Measurements from ENCODE around the gene FALEC.

Gene FALEC

DNA sequence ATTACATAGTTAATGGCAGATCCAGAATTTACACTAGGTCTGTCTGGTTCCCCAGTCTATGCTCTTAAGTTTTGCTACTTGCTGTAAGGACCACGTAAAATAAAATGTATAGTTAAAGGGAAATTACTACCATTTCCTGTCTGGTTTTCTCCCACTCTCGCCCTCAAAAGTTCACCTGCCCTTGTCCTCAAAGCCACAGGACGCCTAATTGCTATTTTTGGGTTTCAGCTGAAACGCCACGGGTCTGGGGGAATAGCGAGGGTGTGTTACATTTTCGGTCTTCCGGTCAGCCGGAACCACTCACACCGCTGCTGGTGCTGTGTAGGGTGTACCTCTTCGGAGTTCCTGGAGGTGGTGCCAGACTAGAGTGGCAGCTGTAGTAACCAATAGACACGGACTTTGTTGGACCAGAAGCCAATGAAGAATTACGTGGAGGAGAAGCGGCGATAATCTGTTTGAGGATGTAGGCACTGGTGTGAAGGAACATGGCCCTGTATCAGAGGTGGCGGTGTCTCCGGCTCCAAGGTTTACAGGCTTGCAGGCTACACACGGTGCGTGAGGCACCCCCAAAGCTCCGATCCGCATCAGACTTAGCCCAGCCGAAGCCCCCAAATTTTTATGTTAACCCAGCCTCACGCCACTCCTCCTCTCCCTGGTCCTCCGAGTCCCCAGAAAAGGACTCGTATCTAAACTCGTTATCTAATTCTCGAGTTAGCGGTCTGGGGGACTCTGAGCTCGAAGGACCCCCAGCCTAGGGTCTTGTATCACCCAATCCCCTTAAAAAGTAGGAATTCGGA is 28.4 kb upstream of the FALEC start, which contains the start of gene TARS2:
TSS of gene TARS2 (plus strand) at position 454 of the 797 bp plus-strand sequence. CDS start at position 486, 32 bp downstream.
- H3K9ac ChIP-seq (ENCODE audit: low read length), result peak within 1 kb of the TSS; percentile 80

DNA sequence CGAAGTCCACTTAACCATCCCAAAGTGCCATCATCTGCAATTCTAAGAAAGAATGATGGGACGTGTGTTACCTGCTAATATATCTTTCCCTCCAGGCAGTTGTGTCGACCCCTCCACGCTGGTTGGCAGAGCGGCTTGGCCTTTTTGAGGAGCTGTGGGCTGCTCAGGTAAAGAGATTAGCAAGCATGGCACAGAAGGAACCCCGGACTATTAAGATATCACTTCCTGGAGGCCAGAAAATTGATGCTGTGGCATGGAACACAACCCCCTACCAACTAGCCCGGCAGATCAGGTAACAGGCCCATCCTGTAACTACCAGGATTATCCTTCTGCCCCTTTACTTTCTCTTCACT is 27.8 kb upstream of the FALEC start:
- no peak overlapping the region for H3K27ac ChIP-seq (ENCODE audit: low read depth, low read length)
- H3K4me1 ChIP-seq (ENCODE audit: control insufficient read depth, insufficient read depth, low read length), result no peaks in the 10 kb centered on the region
- no peaks in the 10 kb centered on the region for H3K27me3 ChIP-seq (ENCODE audit: control insufficient read depth, insufficient read depth, low read length)
- H3K9ac ChIP-seq (ENCODE audit: low read length), result peak overlapping the region; percentile 69
- H3K36me3 ChIP-seq (ENCODE audit: control insufficient read depth, insufficient read depth, low read length), result peaks cover 11% of the 10 kb centered on the region
- H3K4me3 ChIP-seq (ENCODE audit: low read length), result peak overlapping the region; percentile 94

More for the DNA sequence above, 28.4 kb upstream of the FALEC start, which contains the start of gene TARS2:
- Histone ChIP-seq H3K36me3 (ENCODE audit: control insufficient read depth, insufficient read depth, low read length) (peaks cover 7% of the 10 kb centered on the region), H3K4me1 (ENCODE audit: control insufficient read depth, insufficient read depth, low read length) (no peaks in the 10 kb centered on the region), H3K27ac (ENCODE audit: low read depth, low read length) (peak within 1 kb of the TSS; percentile 74), H3K4me3 (ENCODE audit: low read length) (peak within 1 kb of the TSS; percentile 94), H3K27me3 (ENCODE audit: control insufficient read depth, insufficient read depth, low read length) (no peaks in the 10 kb centered on the region)

- no peak overlapping the region for H3K27ac ChIP-seq (ENCODE audit: low read depth, low read length)
- H3K9ac ChIP-seq (ENCODE audit: low read length), result no peak overlapping the region
- no peaks in the 10 kb centered on the region for H3K27me3 ChIP-seq (ENCODE audit: control insufficient read depth, insufficient read depth, low read length)
- H3K36me3 ChIP-seq (ENCODE audit: control insufficient read depth, insufficient read depth, low read length), result peaks cover 17% of the 10 kb centered on the region
- H3K4me1 ChIP-seq (ENCODE audit: control insufficient read depth, insufficient read depth, low read length), result no peaks in the 10 kb centered on the region
- no peak overlapping the region for H3K4me3 ChIP-seq (ENCODE audit: low read length)
Observed at GRCh38 chr1:150493175-150493574, 22.4 kb upstream of the FALEC start.

DNA sequence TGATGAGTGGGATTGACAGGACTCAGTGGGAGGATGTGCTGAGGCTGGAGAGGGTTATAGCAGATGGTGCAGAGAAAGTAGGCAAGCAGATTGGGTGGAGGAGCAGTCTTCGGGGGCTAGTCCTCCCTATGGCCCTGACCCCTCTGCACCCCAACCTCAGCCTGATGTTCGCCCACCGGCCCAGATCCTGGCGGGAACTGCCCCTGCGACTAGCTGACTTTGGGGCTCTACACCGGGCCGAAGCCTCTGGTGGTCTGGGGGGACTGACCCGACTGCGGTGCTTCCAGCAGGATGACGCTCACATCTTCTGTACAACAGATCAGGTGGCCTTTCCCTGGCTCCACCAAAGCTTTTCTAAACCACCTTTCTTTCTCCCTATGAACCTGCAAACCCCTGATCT is 17.2 kb upstream of the FALEC start:
- H3K27me3 ChIP-seq (ENCODE audit: control insufficient read depth, insufficient read depth, low read length), result no peaks in the 10 kb centered on the region
- no peak overlapping the region for H3K4me3 ChIP-seq (ENCODE audit: low read length)
- H3K36me3 ChIP-seq (ENCODE audit: control insufficient read depth, insufficient read depth, low read length), result peaks cover 17% of the 10 kb centered on the region
- H3K4me1 ChIP-seq (ENCODE audit: control insufficient read depth, insufficient read depth, low read length), result no peaks in the 10 kb centered on the region
- no peak overlapping the region for H3K9ac ChIP-seq (ENCODE audit: low read length)
- no peak overlapping the region for H3K27ac ChIP-seq (ENCODE audit: low read depth, low read length)

DNA sequence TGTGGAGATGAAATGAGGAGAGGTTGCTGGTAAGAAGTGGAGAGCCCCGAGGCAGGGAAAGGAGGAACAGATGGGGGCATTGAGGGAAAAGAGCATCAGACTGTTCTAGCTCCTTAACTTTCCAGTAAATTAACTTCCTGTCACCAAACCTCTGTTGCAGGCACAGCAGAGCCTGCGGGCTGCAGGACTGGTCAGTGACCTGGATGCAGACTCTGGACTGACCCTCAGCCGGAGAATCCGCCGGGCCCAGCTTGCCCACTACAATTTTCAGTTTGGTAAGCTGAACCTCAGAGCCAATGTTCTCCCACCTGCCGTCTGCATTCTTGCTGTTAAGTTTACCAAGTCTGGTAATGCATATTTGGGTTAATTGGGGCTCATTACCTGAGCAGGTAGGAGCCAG is 10.1 kb upstream of the FALEC start:
- peaks cover 18% of the 10 kb centered on the region for H3K36me3 ChIP-seq (ENCODE audit: control insufficient read depth, insufficient read depth, low read length)
- H3K4me1 ChIP-seq (ENCODE audit: control insufficient read depth, insufficient read depth, low read length), result no peaks in the 10 kb centered on the region
- no peak overlapping the region for H3K4me3 ChIP-seq (ENCODE audit: low read length)
- H3K9ac ChIP-seq (ENCODE audit: low read length), result no peak overlapping the region
- no peaks in the 10 kb centered on the region for H3K27me3 ChIP-seq (ENCODE audit: control insufficient read depth, insufficient read depth, low read length)
- H3K27ac ChIP-seq (ENCODE audit: low read depth, low read length), result no peak overlapping the region

GRCh38 chr1:150507912-150508864 is 7.4 kb upstream of the FALEC start, which contains the start of gene ECM1:
Gene ECM1 (plus strand): TSS chr1:150508109. CDS start chr1:150508210, 101 bp downstream.
- Histone ChIP-seq H3K9ac (ENCODE audit: low read length) (peak within 1 kb of the TSS; percentile 32), H3K4me1 (ENCODE audit: control insufficient read depth, insufficient read depth, low read length) (no peaks in the 10 kb centered on the region), H3K4me3 (ENCODE audit: low read length) (peak within 1 kb of the TSS; percentile 54), H3K27ac (ENCODE audit: low read depth, low read length) (peak within 1 kb of the TSS; percentile 51), H3K36me3 (ENCODE audit: control insufficient read depth, insufficient read depth, low read length) (peaks cover 14% of the 10 kb centered on the region), H3K27me3 (ENCODE audit: control insufficient read depth, insufficient read depth, low read length) (no peaks in the 10 kb centered on the region)

DNA sequence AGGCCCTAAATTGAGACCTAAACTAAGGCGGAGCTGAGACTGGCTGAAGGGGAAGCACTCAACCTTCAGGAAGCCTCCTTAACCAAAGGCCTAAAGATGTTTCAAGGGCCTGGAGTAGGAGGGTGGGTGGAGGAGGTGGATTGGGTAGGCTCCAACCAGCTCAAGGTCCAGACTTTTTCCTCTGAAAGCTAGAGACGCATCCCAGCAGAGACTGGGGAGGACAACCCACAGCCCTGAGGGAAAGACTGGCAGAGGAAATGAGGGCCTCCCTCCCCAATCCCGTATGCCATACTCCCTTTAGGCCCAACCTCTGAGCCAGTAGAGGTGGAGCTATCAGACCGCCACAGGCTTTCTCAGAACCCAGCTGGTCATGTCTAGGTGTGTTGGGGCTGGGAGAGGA is 6.6 kb upstream of the FALEC start:
- Histone ChIP-seq H3K27ac (ENCODE audit: low read depth, low read length) (no peak overlapping the region), H3K27me3 (ENCODE audit: control insufficient read depth, insufficient read depth, low read length) (no peaks in the 10 kb centered on the region), H3K4me1 (ENCODE audit: control insufficient read depth, insufficient read depth, low read length) (no peaks in the 10 kb centered on the region), H3K9ac (ENCODE audit: low read length) (no peak overlapping the region), H3K4me3 (ENCODE audit: low read length) (no peak overlapping the region), H3K36me3 (ENCODE audit: control insufficient read depth, insufficient read depth, low read length) (peaks cover 14% of the 10 kb centered on the region)

DNA sequence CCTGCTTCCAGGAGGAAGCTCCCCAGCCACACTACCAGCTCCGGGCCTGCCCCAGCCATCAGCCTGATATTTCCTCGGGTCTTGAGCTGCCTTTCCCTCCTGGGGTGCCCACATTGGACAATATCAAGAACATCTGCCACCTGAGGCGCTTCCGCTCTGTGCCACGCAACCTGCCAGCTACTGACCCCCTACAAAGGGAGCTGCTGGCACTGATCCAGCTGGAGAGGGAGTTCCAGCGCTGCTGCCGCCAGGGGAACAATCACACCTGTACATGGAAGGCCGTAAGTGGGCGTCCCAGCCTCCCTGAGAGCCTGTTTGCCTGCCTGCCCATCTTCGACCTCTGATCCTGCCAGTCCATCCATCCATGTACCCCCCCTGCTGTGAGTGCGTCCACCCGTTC is 4.0 kb upstream of the FALEC start:
- peaks cover 3% of the 10 kb centered on the region for H3K36me3 ChIP-seq (ENCODE audit: control insufficient read depth, insufficient read depth, low read length)
- H3K27ac ChIP-seq (ENCODE audit: low read depth, low read length), result no peak overlapping the region
- H3K9ac ChIP-seq (ENCODE audit: low read length), result no peak overlapping the region
- no peaks in the 10 kb centered on the region for H3K27me3 ChIP-seq (ENCODE audit: control insufficient read depth, insufficient read depth, low read length)
- no peak overlapping the region for H3K4me3 ChIP-seq (ENCODE audit: low read length)
- peaks cover 5% of the 10 kb centered on the region for H3K4me1 ChIP-seq (ENCODE audit: control insufficient read depth, insufficient read depth, low read length)

DNA sequence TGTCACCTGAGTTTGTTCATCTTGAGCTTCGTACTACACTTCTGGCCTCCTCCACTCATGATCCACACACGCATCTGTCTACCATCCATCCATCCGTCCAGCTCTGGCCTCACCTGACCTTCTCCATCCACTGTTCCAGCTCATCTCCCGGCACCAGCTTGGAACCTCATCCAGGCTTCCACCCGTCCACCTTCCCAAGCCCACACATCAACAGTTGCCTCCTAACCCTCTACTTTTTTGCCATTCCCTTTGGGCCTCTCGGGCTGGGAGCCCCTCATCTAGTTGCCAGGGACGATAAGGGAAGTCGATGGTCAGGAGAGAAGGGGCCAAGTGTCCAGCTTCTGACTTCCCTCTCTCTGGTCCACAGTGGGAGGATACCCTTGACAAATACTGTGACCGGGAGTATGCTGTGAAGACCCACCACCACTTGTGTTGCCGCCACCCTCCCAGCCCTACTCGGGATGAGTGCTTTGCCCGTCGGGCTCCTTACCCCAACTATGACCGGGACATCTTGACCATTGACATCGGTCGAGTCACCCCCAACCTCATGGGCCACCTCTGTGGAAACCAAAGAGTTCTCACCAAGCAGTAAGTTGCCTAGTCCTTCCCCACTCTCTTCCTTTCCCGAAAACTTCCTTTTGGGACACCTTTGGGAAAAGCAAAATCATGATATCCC is 3.4 kb upstream of the FALEC start:
- H3K4me1 ChIP-seq (ENCODE audit: control insufficient read depth, insufficient read depth, low read length), result peaks cover 6% of the 10 kb centered on the region
- H3K36me3 ChIP-seq (ENCODE audit: control insufficient read depth, insufficient read depth, low read length), result no peaks in the 10 kb centered on the region
- no peak overlapping the region for H3K9ac ChIP-seq (ENCODE audit: low read length)
- no peak overlapping the region for H3K27ac ChIP-seq (ENCODE audit: low read depth, low read length)
- H3K4me3 ChIP-seq (ENCODE audit: low read length), result no peak overlapping the region
- H3K27me3 ChIP-seq (ENCODE audit: control insufficient read depth, insufficient read depth, low read length), result no peaks in the 10 kb centered on the region

GRCh38 chr1:150512846-150513245 is 2.7 kb upstream of the FALEC start:
- H3K9ac ChIP-seq (ENCODE audit: low read length), result no peak overlapping the region
- H3K36me3 ChIP-seq (ENCODE audit: control insufficient read depth, insufficient read depth, low read length), result no peaks in the 10 kb centered on the region
- no peaks in the 10 kb centered on the region for H3K27me3 ChIP-seq (ENCODE audit: control insufficient read depth, insufficient read depth, low read length)
- no peak overlapping the region for H3K4me3 ChIP-seq (ENCODE audit: low read length)
- H3K4me1 ChIP-seq (ENCODE audit: control insufficient read depth, insufficient read depth, low read length), result peaks cover 6% of the 10 kb centered on the region
- no peak overlapping the region for H3K27ac ChIP-seq (ENCODE audit: low read depth, low read length)

- Histone ChIP-seq H3K9ac (ENCODE audit: low read length) (no peak overlapping the region), H3K4me3 (ENCODE audit: low read length) (no peak overlapping the region)
Observed at GRCh38 chr1:150513351-150513791, 2.2 kb upstream of the FALEC start.

GRCh38 chr1:150514260-150514659 is 1.3 kb upstream of the FALEC start:
- H3K36me3 ChIP-seq (ENCODE audit: control insufficient read depth, insufficient read depth, low read length), result no peaks in the 10 kb centered on the region
- no peaks in the 10 kb centered on the region for H3K27me3 ChIP-seq (ENCODE audit: control insufficient read depth, insufficient read depth, low read length)
- H3K9ac ChIP-seq (ENCODE audit: low read length), result no peak overlapping the region
- no peak overlapping the region for H3K4me3 ChIP-seq (ENCODE audit: low read length)
- H3K27ac ChIP-seq (ENCODE audit: low read depth, low read length), result no peak overlapping the region
- H3K4me1 ChIP-seq (ENCODE audit: control insufficient read depth, insufficient read depth, low read length), result peaks cover 6% of the 10 kb centered on the region

More at GRCh38 chr1:150513351-150513791, 2.2 kb upstream of the FALEC start:
- Histone ChIP-seq H3K27ac (ENCODE audit: low read depth, low read length) (no peak overlapping the region), H3K4me1 (ENCODE audit: control insufficient read depth, insufficient read depth, low read length) (peaks cover 6% of the 10 kb centered on the region), H3K36me3 (ENCODE audit: control insufficient read depth, insufficient read depth, low read length) (no peaks in the 10 kb centered on the region), H3K27me3 (ENCODE audit: control insufficient read depth, insufficient read depth, low read length) (no peaks in the 10 kb centered on the region)

All from rectal smooth muscle tissue (tissue), 1 donor.